H1 (cell line): ENCODE data around the gene OR4K14.

ENCODE experiments used
- CHD2 ChIP-seq: IDR thresholded peaks from 2 replicates; pipeline ENCODE4 v1.6.1; 2012; ENCODE audit warnings: low read length, improper control_type of control experiment
- NANOG ChIP-seq: IDR thresholded peaks from 2 replicates; pipeline ENCODE4 v1.6.1; 2011; ENCODE audit warnings: low read length, low read depth, mild to moderate bottlenecking, inconsistent platforms; ENCODE audit not compliant: insufficient read depth, poor library complexity, severe bottlenecking
- RAD21 ChIP-seq, 2 experiments: IDR thresholded peaks in 1 of 2; conservative IDR thresholded peaks in 1 of 2; 2 replicates each; pipeline ENCODE4 v1.6.1; 2011; ENCODE audit warnings: low read depth in 2 of 2, low read length in 2 of 2, improper control_type of control experiment in 1 of 2, inconsistent platforms in 1 of 2, mild to moderate bottlenecking in 1 of 2, moderate library complexity in 1 of 2
- RBBP5 ChIP-seq: IDR thresholded peaks from 2 replicates; pipeline ENCODE4 v1.7.1; 2012; ENCODE audit warnings: low read depth, mild to moderate bottlenecking, inconsistent platforms, low read length, moderate library complexity, borderline replicate concordance
- SP2 ChIP-seq: IDR thresholded peaks from 2 replicates; pipeline ENCODE4 v1.6.1; 2012; ENCODE audit warnings: mild to moderate bottlenecking, low read length, inconsistent platforms
- TCF12 ChIP-seq: IDR thresholded peaks from 2 replicates; pipeline ENCODE4 v1.6.1; 2011; ENCODE audit warnings: low read depth, mild to moderate bottlenecking, low read length
- TF ChIP-seq, protein P1 (sequence below), 3 experiments: IDR thresholded peaks; 1 replicate in 2 of 3; 2 replicates in 1 of 3; pipeline versions ENCODE4 v1.5.1 to v1.6.1; 2011; ENCODE audit warnings: low read length in 3 of 3, mild to moderate bottlenecking in 3 of 3, inconsistent platforms in 2 of 3, low read depth in 1 of 3, moderate library complexity in 1 of 3; ENCODE audit not compliant: insufficient read depth in 1 of 3; ENCODE audit errors: control extremely low read depth in 1 of 3
- TF ChIP-seq, protein P2 (sequence below): IDR thresholded peaks from 2 replicates; pipeline ENCODE4 v1.6.1; 2011; ENCODE audit warnings: low read length, improper control_type of control experiment
- TF ChIP-seq, protein P3 (sequence below): IDR thresholded peaks from 2 replicates; pipeline ENCODE4 v1.6.1; 2011; ENCODE audit warnings: low read depth, mild to moderate bottlenecking, low read length; ENCODE audit not compliant: insufficient read depth

DNA sequence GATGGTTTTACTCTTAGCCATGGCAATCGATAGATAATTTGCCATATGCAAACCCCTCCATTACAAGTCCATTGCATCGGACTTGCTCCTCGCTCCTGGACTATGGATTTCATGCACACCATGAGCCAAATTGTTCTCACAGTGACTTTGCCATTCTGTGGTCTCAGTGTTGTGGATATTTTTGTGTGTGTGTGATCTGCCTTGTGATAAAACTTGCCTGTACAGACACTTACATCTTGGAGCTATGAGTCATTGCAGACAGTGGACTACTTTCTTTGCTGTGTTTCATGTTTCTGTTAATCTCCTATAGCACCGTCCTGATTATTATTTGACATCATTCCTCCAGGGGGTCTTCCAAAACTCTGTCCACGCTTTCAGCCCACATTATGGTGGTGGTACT is 25.1 kb upstream of the OR4K14 start:
- no peak for TF ChIP-seq TCF12
- TF ChIP-seq, protein P1, sequence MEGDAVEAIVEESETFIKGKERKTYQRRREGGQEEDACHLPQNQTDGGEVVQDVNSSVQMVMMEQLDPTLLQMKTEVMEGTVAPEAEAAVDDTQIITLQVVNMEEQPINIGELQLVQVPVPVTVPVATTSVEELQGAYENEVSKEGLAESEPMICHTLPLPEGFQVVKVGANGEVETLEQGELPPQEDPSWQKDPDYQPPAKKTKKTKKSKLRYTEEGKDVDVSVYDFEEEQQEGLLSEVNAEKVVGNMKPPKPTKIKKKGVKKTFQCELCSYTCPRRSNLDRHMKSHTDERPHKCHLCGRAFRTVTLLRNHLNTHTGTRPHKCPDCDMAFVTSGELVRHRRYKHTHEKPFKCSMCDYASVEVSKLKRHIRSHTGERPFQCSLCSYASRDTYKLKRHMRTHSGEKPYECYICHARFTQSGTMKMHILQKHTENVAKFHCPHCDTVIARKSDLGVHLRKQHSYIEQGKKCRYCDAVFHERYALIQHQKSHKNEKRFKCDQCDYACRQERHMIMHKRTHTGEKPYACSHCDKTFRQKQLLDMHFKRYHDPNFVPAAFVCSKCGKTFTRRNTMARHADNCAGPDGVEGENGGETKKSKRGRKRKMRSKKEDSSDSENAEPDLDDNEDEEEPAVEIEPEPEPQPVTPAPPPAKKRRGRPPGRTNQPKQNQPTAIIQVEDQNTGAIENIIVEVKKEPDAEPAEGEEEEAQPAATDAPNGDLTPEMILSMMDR (IDR thresholded peaks at IDR 0.05; ENCODE audit: control extremely low read depth in 1 of 3, insufficient read depth in 1 of 3, low read depth in 1 of 3, low read length in 3 of 3), result no peak
- TF ChIP-seq, protein P2, sequence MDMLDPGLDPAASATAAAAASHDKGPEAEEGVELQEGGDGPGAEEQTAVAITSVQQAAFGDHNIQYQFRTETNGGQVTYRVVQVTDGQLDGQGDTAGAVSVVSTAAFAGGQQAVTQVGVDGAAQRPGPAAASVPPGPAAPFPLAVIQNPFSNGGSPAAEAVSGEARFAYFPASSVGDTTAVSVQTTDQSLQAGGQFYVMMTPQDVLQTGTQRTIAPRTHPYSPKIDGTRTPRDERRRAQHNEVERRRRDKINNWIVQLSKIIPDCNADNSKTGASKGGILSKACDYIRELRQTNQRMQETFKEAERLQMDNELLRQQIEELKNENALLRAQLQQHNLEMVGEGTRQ, result no peak
- no peak for TF ChIP-seq RBBP5
- TF ChIP-seq, protein P3, sequence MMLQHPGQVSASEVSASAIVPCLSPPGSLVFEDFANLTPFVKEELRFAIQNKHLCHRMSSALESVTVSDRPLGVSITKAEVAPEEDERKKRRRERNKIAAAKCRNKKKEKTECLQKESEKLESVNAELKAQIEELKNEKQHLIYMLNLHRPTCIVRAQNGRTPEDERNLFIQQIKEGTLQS, result no peak
- no peak for TF ChIP-seq SP2
- no peak for TF ChIP-seq CHD2
- TF ChIP-seq RAD21 (IDR thresholded peaks at IDR 0.05 in 1 of 2, conservative IDR thresholded peaks at IDR 0.05 in 1 of 2; ENCODE audit: low read depth in 2 of 2, low read length in 2 of 2), result no peak
- no peak for TF ChIP-seq NANOG
